Stimulated activated CD8-positive, alpha-beta memory T cell treated with anti-CD3 and anti-CD28 coated beads, Interleukin-4, amount 100 ng/mL, for 1 hour (primary cell): ENCODE measurements around the gene EDEM3.
"Not testable (repeated sequence)": the region's sequence is repeated elsewhere in the genome, so short reads cannot be mapped to it uniquely, and the experiment has no call there.

ENCODE experiments used
- DNase-seq, 2 donors: peaks; one replicate each; pipeline ENCODE4 v3.0.0-alpha.2; 2020; ENCODE audit warnings: low read depth in 2 of 2, low spot score in 1 of 2

The EDEM3 gene

GRCh38 chr1:184769241-184769640, 14.6 kb upstream of the EDEM3 start:
- DNase-seq: no peak

- no peak for DNase-seq
These were observed 13.8 kb upstream of the EDEM3 start for GRCh38 chr1:184768467-184768866.

DNA sequence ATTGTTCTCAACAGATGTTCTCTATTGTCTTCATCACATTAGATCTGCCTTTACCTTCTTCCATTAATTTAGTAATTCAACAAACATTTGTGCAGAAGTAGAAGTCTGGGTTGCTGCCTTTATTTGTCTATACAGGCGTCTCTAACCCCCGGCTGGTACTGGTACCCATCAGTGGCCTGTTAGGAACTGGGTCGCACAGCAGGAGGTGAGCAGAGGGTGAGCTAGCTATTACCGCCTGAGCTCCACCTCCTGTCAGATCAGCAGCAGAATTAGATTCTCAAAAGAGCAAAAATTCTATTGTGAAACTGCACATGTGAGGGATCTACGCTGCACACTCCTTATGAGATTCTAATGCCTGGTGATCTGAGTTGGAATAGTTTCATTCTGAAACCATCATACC, 12.9 kb upstream of the EDEM3 start:
- DNase-seq: no peak

- DNase-seq: no peak
These were observed 9.8 kb upstream of the EDEM3 start for GRCh38 chr1:184764483-184764882.

DNA sequence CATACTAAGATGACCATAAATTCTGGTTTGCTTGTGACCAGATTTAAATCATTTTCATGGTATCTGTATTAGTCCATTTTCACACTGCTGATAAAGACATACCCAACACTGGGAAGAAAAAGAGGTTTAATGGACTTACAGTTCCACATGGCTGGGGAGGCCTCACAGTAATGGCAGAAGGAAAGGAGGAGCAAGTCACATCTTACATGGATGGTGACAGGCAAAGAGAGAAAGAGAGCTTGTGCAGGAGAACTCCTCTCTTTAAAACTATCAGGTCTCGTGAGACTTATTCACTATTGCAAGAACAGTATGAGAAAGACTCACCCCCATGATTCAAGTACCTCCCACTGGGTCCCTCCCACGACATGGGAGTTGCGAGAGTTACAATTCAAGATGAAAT, 8.9 kb upstream of the EDEM3 start:
- not testable (repeated sequence) for DNase-seq

DNA sequence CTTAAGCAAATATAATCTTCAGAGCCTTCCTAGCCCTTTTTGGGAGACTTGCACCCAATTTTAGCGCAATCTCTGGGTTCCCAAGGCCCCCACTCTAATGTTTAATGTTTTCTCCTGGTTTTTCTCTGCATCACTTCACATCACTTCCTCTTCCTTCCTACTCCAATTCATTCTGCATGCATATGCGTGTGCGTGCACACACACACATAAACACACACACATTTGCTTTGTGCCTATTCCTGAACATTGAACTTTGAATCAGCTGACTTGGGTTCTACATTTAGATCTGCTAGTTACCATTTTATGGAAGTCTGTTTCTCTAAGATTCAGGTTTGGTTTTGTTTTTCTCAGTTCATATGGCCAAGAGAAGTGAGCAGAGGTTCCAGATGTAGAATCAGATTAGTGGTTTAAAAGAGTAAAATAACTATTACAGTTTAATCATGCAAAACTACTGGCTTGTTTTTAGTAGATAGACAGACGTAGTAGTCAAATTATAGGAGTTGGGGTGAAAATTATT, 7.4 kb upstream of the EDEM3 start:
- DNase-seq: no peak

DNA sequence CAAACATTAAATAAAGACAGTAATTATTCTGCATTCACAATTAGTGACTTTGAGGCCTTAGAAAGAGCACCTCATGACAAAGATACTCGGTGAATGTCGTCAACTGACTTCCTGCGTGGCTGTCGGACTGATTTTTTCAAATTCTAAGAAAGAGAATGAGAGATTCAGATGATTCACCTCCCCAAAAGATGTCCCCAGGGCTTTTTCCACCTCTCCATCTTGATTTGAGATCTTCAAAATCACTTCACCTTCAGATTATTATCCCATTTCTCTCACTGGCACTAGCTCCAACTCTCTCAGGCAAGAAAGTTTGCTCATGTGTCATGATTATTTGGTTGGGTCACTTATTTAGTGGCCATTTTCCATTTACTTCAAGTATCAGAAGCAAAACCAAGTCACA, 5.0 kb upstream of the EDEM3 start:
- no peak for DNase-seq

GRCh38 chr1:184759112-184759511, 4.5 kb upstream of the EDEM3 start:
- DNase-seq: no peak

- DNase-seq: no peak
These were observed 3.2 kb upstream of the EDEM3 start for GRCh38 chr1:184757891-184758290.

DNA sequence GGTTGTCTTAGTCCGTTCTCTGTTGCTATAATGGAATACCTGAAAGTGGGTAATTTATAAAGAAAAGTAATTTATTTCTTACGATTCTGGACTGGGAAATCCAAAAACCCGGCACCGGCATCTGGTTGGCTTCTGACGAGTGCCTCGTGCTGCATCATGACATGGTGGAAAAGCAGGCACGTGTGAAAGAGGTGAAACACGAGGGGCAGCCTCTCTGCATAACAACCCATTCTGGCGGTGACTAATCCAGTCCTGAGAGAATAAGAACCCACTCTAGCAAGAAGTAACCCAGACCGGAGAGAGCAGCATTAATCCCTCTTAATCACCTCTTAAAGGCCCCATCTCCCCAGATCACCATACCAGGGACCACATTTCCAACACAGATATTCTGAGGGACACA, 2.7 kb upstream of the EDEM3 start:
- no peak for DNase-seq

GRCh38 chr1:184755226-184756065, 788 bp upstream of the EDEM3 start:
- DNase-seq: no peak

GRCh38 chr1:184753608-184754475, 816 bp downstream of the EDEM3 start:
- peak in 1 of 2 donors; percentile 8 for DNase-seq

DNA sequence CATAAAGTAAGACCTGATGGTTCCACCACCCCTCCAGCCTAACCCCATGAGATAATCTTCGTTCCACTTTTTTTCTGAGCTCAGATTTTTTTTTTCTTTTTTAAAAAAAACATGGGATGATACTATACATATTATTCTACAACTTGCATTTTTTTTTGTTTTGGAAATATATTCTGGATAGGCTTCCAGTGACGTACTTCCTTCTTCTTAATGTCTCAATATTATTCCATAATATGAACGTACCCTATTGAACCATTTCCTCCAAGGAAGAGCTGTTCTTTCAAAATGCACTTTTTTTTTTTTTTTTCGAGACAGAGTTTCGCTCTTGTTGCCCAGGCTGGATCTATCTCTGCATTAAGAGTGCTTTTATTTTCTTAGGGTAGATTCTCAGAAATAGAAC, 1.5 kb downstream of the EDEM3 start:
- no peak for DNase-seq

DNA sequence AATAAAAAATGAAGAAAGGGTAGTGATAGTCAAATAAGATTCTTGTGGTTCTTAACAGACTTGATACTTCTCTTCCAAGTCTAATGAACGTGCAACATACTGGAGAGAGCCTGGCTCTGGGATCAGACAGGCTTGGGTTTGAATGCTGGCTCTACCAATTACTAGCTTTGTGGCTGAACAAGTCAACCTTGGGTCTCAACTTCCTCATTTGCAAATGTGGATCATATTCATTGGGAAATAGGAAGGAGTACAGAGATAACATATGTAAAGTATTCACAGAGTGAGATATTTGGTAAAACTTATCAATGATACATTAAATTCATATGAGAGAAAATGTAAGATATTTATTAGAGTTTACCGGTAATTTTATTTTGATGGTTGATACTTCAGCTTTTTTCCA, 2.0 kb downstream of the EDEM3 start:
- no peak for DNase-seq

DNA sequence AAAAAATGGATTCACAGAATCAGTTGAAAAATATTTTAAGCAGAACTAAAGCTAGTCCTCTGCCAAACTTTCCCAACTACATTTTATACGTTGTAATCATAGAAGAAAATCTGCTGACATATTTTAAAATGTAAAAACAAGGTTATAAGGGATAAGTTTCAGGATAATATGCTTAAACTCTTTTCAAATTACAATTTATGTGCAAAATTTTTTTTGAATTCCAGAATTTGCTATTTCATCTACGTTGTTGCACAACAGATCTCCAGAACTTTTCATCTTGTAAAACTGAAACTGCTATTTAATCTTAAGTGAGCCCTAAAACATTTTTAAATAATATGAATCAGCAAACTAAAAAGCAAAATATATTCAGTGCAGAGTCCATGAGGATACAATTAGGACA, 5.9 kb downstream of the EDEM3 start:
- DNase-seq: no peak

GRCh38 chr1:184747089-184747955, 7.3 kb downstream of the EDEM3 start:
- DNase-seq: no peak

- no peak for DNase-seq
These were observed 8.6 kb downstream of the EDEM3 start for GRCh38 chr1:184745929-184746638.

- no peak for DNase-seq
These were observed 9.5 kb downstream of the EDEM3 start for GRCh38 chr1:184745110-184745509.

DNA sequence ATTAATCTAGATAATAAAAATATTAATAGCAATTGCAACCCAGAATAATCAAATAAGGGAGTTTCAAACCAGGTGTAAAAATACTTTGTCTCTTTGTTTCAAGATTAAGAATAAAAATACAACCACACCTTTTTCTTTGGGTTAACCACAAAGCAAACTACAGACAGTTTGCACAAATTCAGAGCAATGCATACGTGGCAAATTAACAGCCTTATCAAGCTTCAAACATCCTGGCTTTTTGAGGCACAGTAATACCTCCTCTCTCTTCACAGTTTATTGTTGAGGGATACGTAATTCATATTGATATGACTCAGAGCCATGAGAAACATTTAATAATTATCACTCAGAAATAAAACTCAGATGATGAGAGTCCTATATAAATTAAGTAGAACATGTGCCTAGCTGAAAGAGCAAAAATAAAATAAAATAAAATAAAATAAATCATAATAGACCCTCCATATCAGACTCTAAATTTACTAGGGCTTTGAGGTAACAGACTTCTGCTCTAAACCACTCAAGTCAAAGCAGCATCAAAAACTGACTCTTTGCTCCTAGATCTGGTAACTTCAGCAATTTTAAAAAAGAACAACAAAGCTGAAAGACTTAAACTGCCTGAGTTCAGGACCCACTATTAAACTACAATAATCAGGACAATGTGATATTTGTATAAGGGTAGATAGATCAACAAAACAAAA, 11.4 kb downstream of the EDEM3 start:
- DNase-seq: no peak

DNA sequence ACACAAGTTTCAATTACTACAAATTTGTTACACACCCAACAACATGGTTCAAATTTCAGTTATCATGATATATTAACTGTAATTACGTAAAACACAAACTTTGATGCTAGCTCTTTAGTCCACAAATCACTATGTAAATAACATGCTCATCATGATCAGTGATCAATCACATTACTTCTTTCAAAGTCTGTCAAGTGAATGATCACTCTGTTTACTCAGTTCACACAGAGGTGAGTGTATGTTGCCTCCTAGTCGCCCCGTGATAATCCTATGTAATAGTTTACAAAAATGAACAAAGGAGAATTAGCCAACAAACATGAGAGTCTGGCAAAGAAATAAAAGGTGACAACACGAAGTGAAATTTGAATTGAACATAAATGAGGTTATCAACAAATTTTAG, 14.3 kb downstream of the EDEM3 start:
- DNase-seq: no peak
